ENCODE results near the gene WWC2.

DNA sequence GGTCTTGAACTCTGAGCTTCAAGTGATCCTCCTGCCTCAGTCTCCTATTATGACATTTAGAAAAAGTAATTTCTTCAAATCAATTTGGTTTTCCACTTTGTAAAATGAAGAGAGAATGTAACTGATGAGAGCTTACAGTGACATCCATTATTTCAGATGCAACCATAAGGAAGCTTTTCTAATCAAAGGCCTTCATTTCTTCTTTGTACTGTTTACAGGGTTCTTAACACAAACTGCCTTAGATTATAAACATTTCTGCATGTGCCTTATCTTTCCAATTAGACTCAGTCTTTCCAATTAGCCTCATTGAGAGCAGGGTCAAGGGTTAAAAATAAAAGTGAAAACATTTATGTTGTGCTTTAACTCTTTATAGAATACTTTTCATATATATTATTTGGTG is 71.8 kb downstream of the WWC2 start:
- TF ChIP-seq, protein P1, sequence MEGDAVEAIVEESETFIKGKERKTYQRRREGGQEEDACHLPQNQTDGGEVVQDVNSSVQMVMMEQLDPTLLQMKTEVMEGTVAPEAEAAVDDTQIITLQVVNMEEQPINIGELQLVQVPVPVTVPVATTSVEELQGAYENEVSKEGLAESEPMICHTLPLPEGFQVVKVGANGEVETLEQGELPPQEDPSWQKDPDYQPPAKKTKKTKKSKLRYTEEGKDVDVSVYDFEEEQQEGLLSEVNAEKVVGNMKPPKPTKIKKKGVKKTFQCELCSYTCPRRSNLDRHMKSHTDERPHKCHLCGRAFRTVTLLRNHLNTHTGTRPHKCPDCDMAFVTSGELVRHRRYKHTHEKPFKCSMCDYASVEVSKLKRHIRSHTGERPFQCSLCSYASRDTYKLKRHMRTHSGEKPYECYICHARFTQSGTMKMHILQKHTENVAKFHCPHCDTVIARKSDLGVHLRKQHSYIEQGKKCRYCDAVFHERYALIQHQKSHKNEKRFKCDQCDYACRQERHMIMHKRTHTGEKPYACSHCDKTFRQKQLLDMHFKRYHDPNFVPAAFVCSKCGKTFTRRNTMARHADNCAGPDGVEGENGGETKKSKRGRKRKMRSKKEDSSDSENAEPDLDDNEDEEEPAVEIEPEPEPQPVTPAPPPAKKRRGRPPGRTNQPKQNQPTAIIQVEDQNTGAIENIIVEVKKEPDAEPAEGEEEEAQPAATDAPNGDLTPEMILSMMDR (IDR thresholded peaks at IDR 0.05; ENCODE audit: low read depth, low read length), result no peak
- TF ChIP-seq POLR2A (IDR thresholded peaks at IDR 0.05; ENCODE audit: extremely low read depth, insufficient read length) (no peak), MYC (IDR thresholded peaks at IDR 0.05; ENCODE audit: low read depth, low read length) (no peak)
- TF ChIP-seq, protein P2, sequence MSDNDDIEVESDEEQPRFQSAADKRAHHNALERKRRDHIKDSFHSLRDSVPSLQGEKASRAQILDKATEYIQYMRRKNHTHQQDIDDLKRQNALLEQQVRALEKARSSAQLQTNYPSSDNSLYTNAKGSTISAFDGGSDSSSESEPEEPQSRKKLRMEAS (IDR thresholded peaks at IDR 0.05; ENCODE audit: low read depth, low read length), result no peak

All from NB4 (cell line).